Iris pigment epithelial cell (primary cell): ENCODE results near the gene NCAN.

Source experiments
- DNase-seq: peaks from one replicate; pipeline ENCODE4 v3.0.0-alpha.2; 2011; ENCODE audit warnings: low read depth

NCAN gene

GRCh38 chr19:19260417-19261214 is 48.9 kb downstream of the NCAN start:
- no peak for DNase-seq

- no peak for DNase-seq
These were observed 49.8 kb downstream of the NCAN start for GRCh38 chr19:19261350-19262189.

- DNase-seq: no peak
These were observed 50.7 kb downstream of the NCAN start for GRCh38 chr19:19262190-19263057.

GRCh38 chr19:19263886-19264487 is 52.2 kb downstream of the NCAN start:
- DNase-seq: no peak

- no peak for DNase-seq
These were observed 55.5 kb downstream of the NCAN start for GRCh38 chr19:19267305-19267704.

- no peak for DNase-seq
These were observed 57.0 kb downstream of the NCAN start for GRCh38 chr19:19268453-19269385.

- DNase-seq: no peak
These were observed 58.4 kb downstream of the NCAN start for GRCh38 chr19:19269952-19270694.

GRCh38 chr19:19270749-19271571 is 59.2 kb downstream of the NCAN start:
- no peak for DNase-seq

- DNase-seq: no peak
These were observed 60.3 kb downstream of the NCAN start for GRCh38 chr19:19271828-19272599.

GRCh38 chr19:19274146-19274545 is 62.4 kb downstream of the NCAN start:
- DNase-seq: no peak

GRCh38 chr19:19274716-19275565 is 63.2 kb downstream of the NCAN start:
- DNase-seq: no peak

- DNase-seq: peak; percentile 86
These were observed 64.6 kb downstream of the NCAN start for GRCh38 chr19:19276386-19276785.

- no peak for DNase-seq
These were observed 65.1 kb downstream of the NCAN start for GRCh38 chr19:19276851-19277250.

GRCh38 chr19:19278315-19278714 is 66.6 kb downstream of the NCAN start:
- DNase-seq: no peak

- DNase-seq: no peak
These were observed 67.4 kb downstream of the NCAN start for GRCh38 chr19:19279062-19279612.

GRCh38 chr19:19279853-19280252 is 68.1 kb downstream of the NCAN start:
- DNase-seq: no peak

- DNase-seq: peak; percentile 17
These were observed 68.8 kb downstream of the NCAN start for GRCh38 chr19:19280561-19280960.
